Ishikawa (cell line): ENCODE results near the gene GTF2A2.

Experiments used
- CEBPB ChIP-seq: IDR thresholded peaks from 2 replicates; pipeline ENCODE4 v1.6.1; 2012
- CREB1 ChIP-seq: IDR thresholded peaks from 2 replicates; pipeline ENCODE4 v1.6.1; 2012; ENCODE audit warnings: low read depth
- EGR1 ChIP-seq: IDR thresholded peaks from 2 replicates; pipeline ENCODE4 v1.6.1; 2012
- EP300 ChIP-seq: IDR thresholded peaks from 2 replicates; pipeline ENCODE4 v1.6.1; 2012; ENCODE audit warnings: borderline replicate concordance
- FOXM1 ChIP-seq: IDR thresholded peaks from 2 replicates; pipeline ENCODE4 v1.6.1; 2012; ENCODE audit warnings: low read depth, borderline replicate concordance
- NFIC ChIP-seq: IDR thresholded peaks from 2 replicates; pipeline ENCODE4 v1.6.1; 2012
- RAD21 ChIP-seq: IDR thresholded peaks from 2 replicates; pipeline ENCODE4 v1.6.1; 2012; ENCODE audit warnings: low read depth
- TAF1 ChIP-seq: IDR thresholded peaks from 2 replicates; pipeline ENCODE4 v1.6.1; 2012; ENCODE audit warnings: low read depth, mild to moderate bottlenecking
- TCF12 ChIP-seq: IDR thresholded peaks from 2 replicates; pipeline ENCODE4 v1.6.1; 2012; ENCODE audit warnings: low read depth
- TEAD4 ChIP-seq: IDR thresholded peaks from 2 replicates; pipeline ENCODE4 v1.6.1; 2012
- YY1 ChIP-seq: IDR thresholded peaks from 2 replicates; pipeline ENCODE4 v1.6.1; 2012; ENCODE audit warnings: low read depth
- ZBTB7A ChIP-seq: IDR thresholded peaks from 2 replicates; pipeline ENCODE4 v1.6.1; 2012; ENCODE audit warnings: low read depth
- TF ChIP-seq, protein P1 (sequence below): IDR thresholded peaks from 2 replicates; pipeline ENCODE4 v1.6.1; 2012; ENCODE audit warnings: low read depth, mild to moderate bottlenecking
- TF ChIP-seq, protein P2 (sequence below): IDR thresholded peaks from 2 replicates; pipeline ENCODE4 v1.6.1; 2012
- TF ChIP-seq, protein P3 (sequence below): IDR thresholded peaks from 2 replicates; pipeline ENCODE4 v1.6.1; 2012

The GTF2A2 gene, protein sequence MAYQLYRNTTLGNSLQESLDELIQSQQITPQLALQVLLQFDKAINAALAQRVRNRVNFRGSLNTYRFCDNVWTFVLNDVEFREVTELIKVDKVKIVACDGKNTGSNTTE

DNA sequence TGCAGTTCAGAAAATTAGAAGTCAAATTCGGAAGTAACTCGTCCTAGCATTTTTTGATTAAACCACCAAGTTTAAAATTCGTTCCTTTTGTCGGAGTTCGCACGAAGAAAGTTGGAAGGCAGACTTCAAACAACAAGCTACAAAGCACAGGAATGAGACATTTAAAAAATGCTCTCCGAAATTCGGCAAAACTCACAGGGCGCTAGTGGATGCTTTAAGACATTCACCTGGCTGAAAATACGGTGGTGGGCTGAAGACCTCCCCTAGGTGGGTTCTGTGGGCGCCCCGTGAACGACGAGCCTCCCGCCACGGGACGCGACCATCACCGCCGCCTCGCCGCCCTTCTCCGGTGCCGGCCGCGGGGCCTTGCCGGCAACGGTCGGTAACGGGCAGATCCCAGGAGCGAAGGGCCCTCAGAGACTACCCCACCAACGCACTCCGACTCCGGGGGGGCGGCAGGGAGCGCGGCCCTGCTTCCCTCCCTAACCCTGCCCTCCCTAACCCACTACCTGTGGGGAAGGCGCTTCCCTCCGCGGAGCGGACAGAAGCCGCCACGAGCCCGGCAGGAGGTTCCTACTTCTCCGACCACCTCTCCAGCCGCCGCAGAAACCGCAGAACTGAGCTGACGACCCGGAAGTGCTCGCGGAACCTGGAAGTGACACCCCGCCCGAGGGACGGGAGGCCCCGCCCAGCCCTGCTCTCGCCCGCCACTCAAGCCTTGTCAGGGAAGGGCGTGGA lies at the start of gene GTF2A2:
Gene GTF2A2, minus strand, starts transcription at position 619 of the 738 bp plus-strand sequence. CDS start 5,238 bp downstream, outside the sequence.
- TF ChIP-seq EP300 = peak; percentile 37; the same call in 1 of the 2 replicates
- no peak for TF ChIP-seq NFIC
- TF ChIP-seq, protein P1, sequence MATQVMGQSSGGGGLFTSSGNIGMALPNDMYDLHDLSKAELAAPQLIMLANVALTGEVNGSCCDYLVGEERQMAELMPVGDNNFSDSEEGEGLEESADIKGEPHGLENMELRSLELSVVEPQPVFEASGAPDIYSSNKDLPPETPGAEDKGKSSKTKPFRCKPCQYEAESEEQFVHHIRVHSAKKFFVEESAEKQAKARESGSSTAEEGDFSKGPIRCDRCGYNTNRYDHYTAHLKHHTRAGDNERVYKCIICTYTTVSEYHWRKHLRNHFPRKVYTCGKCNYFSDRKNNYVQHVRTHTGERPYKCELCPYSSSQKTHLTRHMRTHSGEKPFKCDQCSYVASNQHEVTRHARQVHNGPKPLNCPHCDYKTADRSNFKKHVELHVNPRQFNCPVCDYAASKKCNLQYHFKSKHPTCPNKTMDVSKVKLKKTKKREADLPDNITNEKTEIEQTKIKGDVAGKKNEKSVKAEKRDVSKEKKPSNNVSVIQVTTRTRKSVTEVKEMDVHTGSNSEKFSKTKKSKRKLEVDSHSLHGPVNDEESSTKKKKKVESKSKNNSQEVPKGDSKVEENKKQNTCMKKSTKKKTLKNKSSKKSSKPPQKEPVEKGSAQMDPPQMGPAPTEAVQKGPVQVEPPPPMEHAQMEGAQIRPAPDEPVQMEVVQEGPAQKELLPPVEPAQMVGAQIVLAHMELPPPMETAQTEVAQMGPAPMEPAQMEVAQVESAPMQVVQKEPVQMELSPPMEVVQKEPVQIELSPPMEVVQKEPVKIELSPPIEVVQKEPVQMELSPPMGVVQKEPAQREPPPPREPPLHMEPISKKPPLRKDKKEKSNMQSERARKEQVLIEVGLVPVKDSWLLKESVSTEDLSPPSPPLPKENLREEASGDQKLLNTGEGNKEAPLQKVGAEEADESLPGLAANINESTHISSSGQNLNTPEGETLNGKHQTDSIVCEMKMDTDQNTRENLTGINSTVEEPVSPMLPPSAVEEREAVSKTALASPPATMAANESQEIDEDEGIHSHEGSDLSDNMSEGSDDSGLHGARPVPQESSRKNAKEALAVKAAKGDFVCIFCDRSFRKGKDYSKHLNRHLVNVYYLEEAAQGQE = no peak
- TF ChIP-seq TAF1 = peak; percentile 95
- TF ChIP-seq, protein P2, sequence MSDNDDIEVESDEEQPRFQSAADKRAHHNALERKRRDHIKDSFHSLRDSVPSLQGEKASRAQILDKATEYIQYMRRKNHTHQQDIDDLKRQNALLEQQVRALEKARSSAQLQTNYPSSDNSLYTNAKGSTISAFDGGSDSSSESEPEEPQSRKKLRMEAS = peak; percentile 44; the same call in 1 of the 2 replicates
- no peak for TF ChIP-seq EGR1
- TF ChIP-seq YY1 = 0 out of 2 replicates have a peak, but pooled peaks have one; percentile 48
- peak; percentile 36; the same call in 1 of the 2 replicates for TF ChIP-seq CREB1

DNA sequence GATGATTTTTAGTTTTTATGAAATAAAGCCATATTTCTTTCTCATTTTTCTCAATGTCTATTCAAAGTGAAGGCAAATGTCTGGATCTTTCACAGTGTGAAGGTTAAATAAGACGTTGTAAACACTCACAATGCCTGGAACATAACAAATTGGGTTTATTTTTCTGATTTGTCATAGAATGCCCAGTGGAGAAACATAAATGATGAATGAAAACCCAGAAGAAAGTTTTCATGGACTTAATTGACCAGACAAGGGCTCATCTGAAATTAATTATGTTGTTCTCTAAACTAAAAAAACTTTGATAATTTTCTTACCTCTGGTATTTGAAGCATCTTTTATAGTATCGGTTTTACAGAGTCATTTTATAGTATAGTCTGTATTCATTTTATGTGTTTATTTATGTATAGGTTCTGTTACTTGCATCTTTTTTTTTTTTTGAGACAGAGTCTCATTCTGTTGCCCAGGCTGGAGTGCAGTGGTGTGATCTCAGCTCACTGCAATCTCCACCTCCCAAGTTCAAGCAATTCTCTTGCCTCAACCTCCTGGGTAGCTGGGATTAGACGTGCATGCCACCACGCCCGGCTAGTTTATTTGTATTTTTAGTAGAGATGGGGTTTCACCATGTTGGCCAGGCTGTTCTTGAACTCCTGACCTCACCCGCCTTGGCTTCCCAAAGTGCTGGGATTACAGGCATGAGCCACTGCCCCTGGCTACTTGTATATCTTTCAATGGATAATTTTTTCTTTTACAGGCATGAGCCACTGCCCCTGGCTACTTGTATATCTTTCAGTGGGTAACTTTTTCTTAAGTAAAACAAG lies 46.9 kb upstream of the GTF2A2 start:
- TF ChIP-seq ZBTB7A (no peak), YY1 (no peak), NFIC (no peak), RAD21 (no peak), EGR1 (no peak), EP300 (no peak), CEBPB (no peak), CREB1 (no peak), TCF12 (no peak), TAF1 (no peak), TEAD4 (no peak), FOXM1 (no peak)
- TF ChIP-seq, protein P3, sequence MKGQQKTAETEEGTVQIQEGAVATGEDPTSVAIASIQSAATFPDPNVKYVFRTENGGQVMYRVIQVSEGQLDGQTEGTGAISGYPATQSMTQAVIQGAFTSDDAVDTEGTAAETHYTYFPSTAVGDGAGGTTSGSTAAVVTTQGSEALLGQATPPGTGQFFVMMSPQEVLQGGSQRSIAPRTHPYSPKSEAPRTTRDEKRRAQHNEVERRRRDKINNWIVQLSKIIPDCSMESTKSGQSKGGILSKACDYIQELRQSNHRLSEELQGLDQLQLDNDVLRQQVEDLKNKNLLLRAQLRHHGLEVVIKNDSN = no peak
- TF ChIP-seq, protein P2 = no peak
- TF ChIP-seq, protein P1 = no peak

DNA sequence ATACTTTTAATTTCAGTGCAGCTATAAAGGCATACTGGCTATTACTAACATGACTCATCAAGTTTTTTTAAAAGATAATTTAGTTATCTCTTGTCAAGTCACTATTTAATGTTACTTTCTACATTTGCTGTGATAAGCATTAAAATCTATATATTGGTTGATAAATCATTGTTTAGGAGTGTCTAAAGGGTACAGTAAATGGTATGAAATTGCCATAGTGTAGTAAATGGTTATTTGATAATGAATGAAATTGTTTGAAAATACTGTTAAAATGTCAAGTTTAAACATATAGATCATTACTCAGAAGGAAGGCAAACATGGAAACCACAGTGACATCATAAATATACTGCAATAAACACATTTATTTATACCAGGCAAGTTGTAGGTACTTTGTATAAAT lies 45.0 kb upstream of the GTF2A2 start:
- TF ChIP-seq TCF12 = no peak
- TF ChIP-seq EGR1 = no peak
- TF ChIP-seq TAF1 = no peak
- no peak for TF ChIP-seq CEBPB
- TF ChIP-seq TEAD4 = no peak
- TF ChIP-seq, protein P1 = no peak
- TF ChIP-seq, protein P2 = no peak
- no peak for TF ChIP-seq FOXM1
- no peak for TF ChIP-seq YY1
- no peak for TF ChIP-seq RAD21
- TF ChIP-seq EP300 = no peak

DNA sequence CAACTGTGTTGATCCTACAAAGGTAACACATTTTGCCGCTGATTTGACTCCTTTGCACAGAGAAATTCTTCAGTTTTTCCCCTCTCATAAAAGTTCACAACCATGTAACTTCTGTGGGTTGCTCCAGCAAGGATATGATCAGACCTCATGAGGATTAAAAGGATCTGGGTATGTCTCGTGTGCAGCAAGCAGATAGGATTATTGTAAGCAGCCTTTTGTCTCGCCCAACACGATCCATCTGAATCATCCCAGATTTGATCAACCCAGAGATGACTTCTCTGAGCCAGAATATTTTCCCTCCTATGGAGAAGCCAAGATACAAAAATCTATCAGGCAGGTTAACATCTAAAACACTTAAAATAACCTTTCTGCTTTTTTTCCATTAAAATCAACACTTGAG lies 44.6 kb upstream of the GTF2A2 start:
- TF ChIP-seq, protein P3 = no peak
- TF ChIP-seq, protein P2 = no peak
- TF ChIP-seq, protein P1 = no peak
- TF ChIP-seq TEAD4 = no peak
- no peak for TF ChIP-seq FOXM1
- TF ChIP-seq YY1 = no peak
- TF ChIP-seq CEBPB = no peak
- no peak for TF ChIP-seq TAF1
- no peak for TF ChIP-seq CREB1
- TF ChIP-seq EGR1 = no peak
- TF ChIP-seq ZBTB7A = no peak
- TF ChIP-seq EP300 = no peak
- no peak for TF ChIP-seq TCF12
- no peak for TF ChIP-seq NFIC
- no peak for TF ChIP-seq RAD21
